ENCODE data around the gene DRICH1.
"Not testable (repeated sequence)": the region's sequence is repeated elsewhere in the genome, so short reads cannot be mapped to it uniquely, and the experiment has no call there.

DRICH1 gene

GRCh38 chr22:23598805-23599518, 33.2 kb downstream of the DRICH1 start:
- no peak overlapping the region for H3K4me3 ChIP-seq (ENCODE audit: low read depth, low read length)
- no peak for TF ChIP-seq CTCF (conservative IDR thresholded peaks at IDR 0.05; ENCODE audit: low read depth, low read length)
- DNase-seq (ENCODE audit: low read depth): no peak

GRCh38 chr22:23597576-23598268, 34.4 kb downstream of the DRICH1 start:
- not testable (repeated sequence) for DNase-seq (ENCODE audit: low read depth); H3K4me3 ChIP-seq (ENCODE audit: low read depth, low read length)

- DNase-seq (ENCODE audit: low read depth); H3K4me3 ChIP-seq (ENCODE audit: low read depth, low read length): not testable (repeated sequence)
These were observed 36.2 kb downstream of the DRICH1 start for GRCh38 chr22:23595904-23596303.

- no peak for TF ChIP-seq CTCF (conservative IDR thresholded peaks at IDR 0.05; ENCODE audit: low read depth, low read length)
- no peak for DNase-seq (ENCODE audit: low read depth)
- H3K4me3 ChIP-seq (ENCODE audit: low read depth, low read length): no peak overlapping the region
These were observed 40.3 kb downstream of the DRICH1 start for GRCh38 chr22:23591846-23592245.

GRCh38 chr22:23591201-23591791, 40.8 kb downstream of the DRICH1 start:
- TF ChIP-seq CTCF (conservative IDR thresholded peaks at IDR 0.05; ENCODE audit: low read depth, low read length): peak; percentile 97
- H3K4me3 ChIP-seq (ENCODE audit: low read depth, low read length): no peak overlapping the region
- DNase-seq (ENCODE audit: low read depth): peak; percentile 82

- TF ChIP-seq CTCF (conservative IDR thresholded peaks at IDR 0.05; ENCODE audit: low read depth, low read length): no peak
- DNase-seq (ENCODE audit: low read depth): no peak
- no peak overlapping the region for H3K4me3 ChIP-seq (ENCODE audit: low read depth, low read length)
These were observed 48.3 kb downstream of the DRICH1 start for GRCh38 chr22:23583836-23584235.

GRCh38 chr22:23583153-23583552, 49.0 kb downstream of the DRICH1 start:
- no peak overlapping the region for H3K4me3 ChIP-seq (ENCODE audit: low read depth, low read length)
- TF ChIP-seq CTCF (conservative IDR thresholded peaks at IDR 0.05; ENCODE audit: low read depth, low read length): no peak
- no peak for DNase-seq (ENCODE audit: low read depth)

GRCh38 chr22:23581260-23581650, 50.9 kb downstream of the DRICH1 start:
- no peak for TF ChIP-seq CTCF (conservative IDR thresholded peaks at IDR 0.05; ENCODE audit: low read depth, low read length)
- DNase-seq (ENCODE audit: low read depth): no peak
- H3K4me3 ChIP-seq (ENCODE audit: low read depth, low read length): no peak overlapping the region
